GM21786 (cell line): ENCODE measurements around the gene CHORDC1.
"Not testable (repeated sequence)": the region's sequence is repeated elsewhere in the genome, so short reads cannot be mapped to it uniquely, and the experiment has no call there.

Experiments
- ATAC-seq: cut with Tn5 transposase; IDR thresholded peaks from one replicate; pipeline ENCODE4 v1.9.1; 2021; ENCODE audit not compliant: unreplicated experiment

The CHORDC1 gene

DNA sequence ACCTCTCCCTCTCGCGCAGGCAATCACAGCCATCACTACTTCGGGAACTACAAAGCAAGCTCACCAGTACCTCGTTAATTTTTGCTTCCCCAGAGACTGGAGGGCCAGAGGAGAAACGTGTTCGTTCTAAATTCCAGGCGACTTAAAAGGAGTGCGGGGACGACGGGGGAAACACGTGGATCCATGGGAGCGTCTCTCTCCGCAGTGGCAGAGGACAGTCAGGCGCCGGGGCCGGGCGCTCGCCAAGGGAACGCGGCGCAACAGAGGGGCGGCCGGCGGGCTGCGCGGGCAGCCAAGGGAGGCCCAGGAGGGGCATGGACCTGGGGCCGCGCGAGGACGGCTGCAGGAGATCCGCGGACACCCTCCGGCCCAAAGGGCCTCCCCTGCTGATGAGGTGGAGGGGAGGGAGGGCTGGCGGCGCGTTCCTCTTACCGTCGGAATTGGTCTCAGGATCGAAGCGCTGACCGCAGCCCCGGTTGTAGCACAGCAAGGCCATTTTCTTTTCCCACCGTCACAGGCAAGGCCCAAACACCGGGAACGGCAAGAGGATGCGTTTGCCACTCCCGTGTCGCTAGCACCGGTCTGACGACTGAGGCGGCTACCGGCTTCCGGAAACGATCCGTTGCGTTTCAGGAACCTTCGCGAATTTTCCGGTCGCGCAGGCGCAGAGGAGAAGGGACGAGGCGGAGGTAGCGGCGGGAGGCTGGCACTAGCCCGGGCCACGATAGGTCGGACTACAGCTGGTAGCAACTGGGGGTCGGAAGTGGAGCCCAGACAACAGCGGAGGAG, at the start of gene CHORDC1:
Gene CHORDC1, minus strand, starts transcription at position 591 of the 789 bp plus-strand sequence. Its CDS starts 95 bp downstream, at position 496.
- peak; percentile 88 for ATAC-seq

DNA sequence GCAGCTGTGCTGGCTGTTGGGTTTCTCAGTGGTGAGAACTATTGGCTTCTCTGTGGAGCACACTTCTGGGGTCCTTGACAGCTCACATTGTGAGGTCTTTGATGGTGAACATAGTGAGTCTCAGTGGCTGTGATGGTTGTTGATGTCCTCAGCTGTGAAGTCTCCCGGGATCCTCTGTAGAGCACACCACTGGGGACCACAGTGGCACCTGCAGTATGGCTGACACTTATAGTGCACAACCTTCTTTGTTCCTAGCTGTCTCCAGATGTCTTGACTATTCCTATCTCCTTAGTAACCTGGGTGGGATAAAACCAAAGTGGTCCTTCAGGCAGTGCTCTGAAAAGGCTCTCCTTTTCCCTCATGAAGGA, 34.3 kb upstream of the CHORDC1 start:
- no peak for ATAC-seq

DNA sequence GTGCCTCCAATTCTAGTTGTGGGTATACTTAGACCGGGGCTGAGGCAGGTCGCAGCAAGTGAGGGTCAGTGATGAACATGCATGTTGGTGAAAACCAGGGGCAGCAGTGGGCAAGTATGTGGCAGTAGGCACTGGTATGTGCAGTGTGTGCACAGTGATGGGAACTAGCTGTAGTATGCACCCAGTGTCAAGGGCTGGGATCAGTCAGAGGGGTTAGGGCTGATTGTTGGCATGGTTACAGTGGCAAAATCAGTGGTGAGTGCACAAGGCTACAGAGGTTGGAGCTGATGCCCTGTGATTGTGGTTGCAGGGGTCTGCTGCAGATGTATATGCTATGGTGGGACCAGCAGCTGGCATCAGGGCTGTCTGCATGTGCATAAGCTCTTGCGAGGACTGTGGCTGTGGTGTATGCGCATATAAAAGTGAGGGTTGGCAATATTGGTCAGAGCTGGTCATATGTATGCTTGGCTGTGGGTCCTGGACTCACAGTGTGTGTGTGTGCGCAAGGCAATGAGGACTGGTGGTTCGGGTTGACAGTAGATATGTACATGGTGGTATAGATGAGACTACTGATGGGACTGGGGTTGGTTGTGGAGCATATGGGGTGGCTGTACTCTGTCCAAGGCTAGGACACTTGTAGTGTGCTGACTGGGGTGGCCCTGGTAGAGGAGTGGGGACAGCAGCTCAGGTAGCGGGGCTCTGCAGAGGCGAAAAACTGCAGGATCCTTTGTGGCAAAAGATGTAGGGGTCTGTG, 33.7 kb upstream of the CHORDC1 start:
- no peak for ATAC-seq

DNA sequence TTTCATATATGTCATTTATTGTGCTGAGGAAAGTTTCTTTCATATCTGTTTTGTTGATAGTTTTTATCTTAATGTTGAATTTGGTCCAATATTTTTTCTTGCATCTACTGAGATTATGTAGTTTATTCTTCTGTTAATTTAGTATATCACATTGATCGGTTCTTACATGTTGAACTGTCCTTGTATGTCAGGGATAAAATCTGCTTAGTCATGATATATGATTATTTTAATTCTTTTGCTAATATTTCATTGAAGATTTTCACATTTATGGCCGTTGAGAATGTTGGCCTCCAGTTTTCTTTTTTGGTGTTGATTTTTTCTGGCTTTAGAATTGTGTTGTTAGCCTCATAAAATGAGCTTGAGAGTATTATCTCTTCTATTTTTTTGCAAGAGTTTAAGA, 31.2 kb upstream of the CHORDC1 start:
- ATAC-seq: no peak

DNA sequence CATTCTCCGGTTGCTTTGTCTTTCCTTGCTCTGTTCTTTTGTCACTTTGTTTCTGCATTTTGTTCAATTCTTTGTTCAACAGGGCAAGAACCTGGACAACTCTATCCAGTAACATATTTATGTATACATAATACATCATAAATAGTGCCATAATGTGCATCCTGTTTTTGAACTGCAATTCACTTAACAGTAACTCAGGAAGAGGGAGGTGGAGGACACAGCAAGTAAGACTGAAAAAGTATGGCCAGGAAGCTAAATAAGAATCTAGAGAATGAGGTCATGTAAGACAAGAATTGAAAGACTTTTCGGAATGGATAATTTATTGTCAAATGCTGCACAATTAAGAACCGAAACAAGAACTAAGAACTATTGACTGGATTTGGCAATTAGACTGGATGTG, 29.2 kb upstream of the CHORDC1 start:
- no peak for ATAC-seq

DNA sequence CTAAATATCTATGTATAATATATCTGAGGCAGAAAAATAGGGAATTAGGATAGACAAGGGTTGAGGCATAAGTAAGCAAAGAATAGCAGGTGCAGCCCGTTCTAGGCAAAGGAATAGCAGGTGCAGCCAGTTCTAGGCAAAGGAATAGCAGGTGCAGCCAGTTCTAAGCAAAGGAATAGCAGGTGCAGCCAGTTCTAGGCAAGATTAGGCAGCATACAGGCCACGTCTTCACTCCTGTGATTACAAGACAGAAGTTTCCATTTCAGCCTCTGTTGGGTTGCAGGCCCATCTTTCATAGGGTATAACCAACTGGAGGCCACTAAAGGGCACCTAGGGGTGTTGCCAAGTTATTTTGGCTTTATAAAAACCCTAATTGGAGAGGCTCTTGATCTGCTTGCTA, 28.8 kb upstream of the CHORDC1 start:
- ATAC-seq: no peak

DNA sequence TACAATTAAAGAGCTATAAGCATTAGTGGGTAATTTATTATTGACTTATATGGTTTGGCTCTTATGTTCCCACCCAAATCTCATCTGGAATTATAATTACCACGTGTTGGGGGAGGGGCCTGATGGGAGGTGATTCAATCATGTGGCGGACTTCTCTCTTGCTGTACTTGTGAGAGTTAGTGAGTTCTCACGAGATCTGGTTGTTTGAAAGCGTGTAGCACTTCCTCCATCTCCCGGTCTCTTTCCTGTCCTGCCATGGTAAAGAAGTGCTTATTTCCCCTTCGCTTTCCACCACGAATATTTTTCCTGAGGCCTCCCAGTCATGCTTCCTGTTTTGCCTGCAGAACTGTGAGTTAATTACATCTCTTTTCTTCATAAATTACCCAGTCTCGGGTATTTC, 28.1 kb upstream of the CHORDC1 start:
- ATAC-seq: no peak

DNA sequence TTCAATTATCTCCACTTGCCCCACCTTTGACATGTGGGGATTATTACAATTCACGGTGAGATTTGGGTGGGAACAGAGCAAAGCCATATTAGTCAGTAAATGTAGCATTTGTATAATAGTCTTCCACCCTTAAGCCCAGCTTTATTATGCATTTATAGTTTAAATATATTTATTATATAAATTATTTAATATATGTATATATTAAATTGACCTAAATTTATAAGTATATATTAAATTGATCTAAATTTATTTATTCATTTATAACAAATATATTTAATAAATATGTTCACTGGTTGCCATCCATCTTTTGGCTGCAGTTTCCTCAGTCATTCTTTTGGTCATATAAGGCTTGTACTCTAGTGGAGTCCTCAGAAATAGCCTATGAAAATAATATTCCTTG, 23.6 kb upstream of the CHORDC1 start:
- ATAC-seq: no peak

DNA sequence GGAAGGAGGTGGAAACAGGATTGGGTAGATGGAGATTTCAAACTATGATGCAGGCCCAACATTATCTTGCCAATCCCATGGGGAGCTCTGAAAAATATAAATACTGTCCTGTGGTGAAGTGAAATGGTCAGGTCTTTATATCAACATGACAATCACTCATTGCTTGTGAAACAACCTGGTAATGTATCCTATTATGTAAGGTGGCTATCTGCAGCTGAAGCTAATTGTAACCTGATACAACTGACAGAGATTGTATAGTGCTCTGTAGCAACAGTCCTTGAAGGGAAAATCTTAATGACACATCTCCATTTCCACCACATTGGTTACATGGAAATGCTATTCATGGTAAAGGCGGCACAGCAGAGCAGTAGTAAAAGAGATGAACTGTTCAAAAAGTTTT, 20.7 kb upstream of the CHORDC1 start:
- no peak for ATAC-seq

DNA sequence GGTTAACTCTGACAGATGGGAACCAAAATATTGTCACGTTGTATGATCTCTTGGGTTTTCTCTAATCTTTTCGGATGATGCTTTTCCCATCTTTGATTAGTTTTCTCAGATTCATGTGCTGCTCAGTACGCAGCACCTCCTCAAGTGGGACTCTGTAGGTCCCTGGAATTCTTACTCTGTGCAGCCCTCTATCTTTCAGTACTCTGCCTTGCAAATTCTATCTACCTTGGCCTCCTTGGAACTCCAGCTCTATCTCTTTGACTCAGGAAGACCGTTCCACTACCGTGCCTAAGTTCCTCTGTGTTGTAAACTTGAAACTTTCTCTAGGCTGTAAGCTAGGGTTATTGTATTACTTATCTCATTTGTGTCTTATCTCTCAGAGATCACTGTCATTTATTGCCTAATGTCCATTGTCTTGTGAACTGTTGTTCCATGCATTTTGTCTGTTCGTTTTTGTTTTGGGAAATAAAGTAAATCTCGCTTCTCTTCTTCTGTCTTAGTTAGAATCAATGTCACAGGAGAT, 20.1 kb upstream of the CHORDC1 start:
- ATAC-seq: no peak

DNA sequence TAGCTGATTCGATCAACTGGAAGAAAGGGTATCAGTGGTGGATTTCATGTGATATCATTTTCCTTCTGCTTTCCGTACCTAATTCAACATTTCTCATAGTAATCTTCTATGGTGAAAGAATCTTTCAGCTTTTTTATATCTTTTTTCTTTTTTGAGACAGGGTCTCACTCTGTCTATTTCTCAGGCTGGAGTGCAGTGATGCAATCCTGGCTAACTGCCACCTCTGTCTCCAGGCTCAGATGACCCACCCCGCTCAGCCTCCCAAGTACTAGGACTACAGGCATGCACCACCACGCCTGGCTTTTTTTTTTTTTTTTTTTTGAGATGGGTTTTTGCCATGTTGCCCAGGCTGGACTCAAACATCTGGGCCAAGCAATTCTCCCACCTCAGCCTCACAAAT, 18.6 kb upstream of the CHORDC1 start:
- no peak for ATAC-seq

DNA sequence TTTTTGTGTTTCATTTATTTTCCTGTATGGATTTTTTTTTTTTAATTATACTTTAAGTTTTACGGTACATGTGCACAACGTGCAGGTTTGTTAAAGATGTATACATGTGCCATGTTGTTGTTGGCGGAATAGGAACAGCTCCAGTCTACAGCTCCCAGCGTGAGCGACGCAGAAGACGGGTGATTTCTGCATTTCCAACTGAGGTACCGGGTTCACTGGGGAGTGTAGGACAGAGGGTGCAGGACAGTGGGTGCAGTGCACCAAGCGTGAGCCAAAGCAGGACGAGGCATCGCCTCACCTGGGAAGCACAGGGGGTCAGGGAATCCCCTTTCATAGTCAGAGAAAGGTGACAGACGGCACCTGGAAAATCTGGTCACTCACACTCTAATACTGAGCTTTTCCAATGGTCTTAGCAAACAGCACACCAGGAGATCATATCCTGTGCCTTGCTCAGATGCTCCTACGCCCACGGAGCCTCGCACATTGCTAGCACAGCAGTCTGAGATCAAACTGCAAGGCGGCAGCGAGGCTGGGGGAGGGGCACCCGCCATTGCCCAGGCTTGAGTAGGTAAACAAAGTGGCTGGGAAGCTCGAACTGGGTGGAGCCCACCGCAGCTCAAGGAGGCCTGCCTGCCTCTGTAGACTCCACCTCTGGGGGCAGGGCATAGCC, 17.3 kb upstream of the CHORDC1 start:
- ATAC-seq: not testable (repeated sequence)

DNA sequence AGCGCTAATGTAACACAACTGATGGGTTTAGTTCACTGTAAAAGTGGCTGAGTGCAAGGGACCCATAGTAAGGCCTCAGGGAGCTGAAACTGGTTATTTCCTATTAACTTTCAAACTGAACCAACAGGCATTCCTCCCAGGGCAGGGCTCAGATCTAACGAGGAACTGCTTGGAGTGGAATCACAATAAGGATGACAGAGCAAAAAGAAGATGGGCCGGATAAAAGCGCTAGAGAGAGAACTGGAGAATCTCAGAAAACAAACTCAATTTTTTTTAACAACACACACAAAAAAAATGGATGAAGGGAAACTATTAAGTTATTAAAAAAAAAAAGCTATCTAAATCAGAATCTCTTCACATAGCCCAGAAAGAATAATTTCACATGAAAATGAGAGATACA, 14.2 kb upstream of the CHORDC1 start:
- no peak for ATAC-seq

DNA sequence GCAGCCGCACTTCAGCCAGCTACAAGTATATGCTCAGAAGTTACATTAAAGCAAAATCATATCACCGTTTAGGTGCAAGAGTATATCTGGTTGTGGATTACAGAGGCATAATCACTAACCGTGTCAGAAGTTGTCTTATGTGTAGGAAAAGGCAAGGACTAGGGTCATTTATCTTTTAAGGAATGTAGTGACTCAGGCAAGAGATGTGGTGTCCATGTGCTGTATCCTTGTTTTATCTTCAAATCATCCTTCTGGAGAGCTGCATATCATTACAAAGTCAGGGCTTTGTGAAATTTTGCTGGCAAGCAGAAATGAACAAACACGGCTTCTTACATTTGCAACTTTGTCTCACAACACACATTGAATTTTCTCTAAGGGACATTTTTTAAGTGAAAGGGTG, 12.7 kb upstream of the CHORDC1 start:
- no peak for ATAC-seq

DNA sequence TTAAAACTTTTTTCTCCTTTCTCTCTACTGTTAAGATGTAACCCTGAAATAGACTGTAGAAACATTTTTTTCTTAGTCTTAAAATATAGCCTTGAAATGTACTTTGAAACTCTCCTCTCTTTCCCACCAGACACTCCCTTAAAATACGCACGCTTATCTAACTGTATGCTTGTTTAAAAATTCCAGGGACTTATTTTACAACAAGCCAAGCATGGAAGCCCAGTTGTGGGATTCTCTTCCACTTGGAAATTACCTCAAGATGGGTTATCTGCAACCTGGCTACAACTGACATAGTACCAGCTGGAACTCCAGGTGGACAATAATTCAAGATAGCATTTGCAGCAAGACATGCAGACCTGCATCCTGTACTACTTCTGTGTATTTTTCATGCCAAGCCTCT, 12.1 kb upstream of the CHORDC1 start:
- ATAC-seq: no peak

DNA sequence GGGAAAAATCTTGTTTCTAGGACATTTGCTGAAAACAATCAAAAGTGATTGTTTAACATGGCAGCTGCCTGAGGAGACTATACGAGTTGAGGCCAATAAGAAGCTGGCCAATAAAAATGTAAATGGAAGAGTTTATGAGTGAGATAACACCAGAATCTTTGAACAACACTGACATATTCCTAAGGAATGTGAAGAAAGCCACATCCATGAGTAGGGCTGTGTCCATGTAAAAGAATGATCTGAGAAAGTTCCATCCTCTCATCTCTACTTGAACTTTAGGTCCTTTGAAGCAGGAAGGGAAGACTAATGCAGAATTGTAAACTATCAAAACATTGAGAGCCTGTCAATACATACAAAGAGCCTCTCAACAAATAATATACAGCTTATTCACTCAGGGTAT, 6.9 kb upstream of the CHORDC1 start:
- no peak for ATAC-seq

DNA sequence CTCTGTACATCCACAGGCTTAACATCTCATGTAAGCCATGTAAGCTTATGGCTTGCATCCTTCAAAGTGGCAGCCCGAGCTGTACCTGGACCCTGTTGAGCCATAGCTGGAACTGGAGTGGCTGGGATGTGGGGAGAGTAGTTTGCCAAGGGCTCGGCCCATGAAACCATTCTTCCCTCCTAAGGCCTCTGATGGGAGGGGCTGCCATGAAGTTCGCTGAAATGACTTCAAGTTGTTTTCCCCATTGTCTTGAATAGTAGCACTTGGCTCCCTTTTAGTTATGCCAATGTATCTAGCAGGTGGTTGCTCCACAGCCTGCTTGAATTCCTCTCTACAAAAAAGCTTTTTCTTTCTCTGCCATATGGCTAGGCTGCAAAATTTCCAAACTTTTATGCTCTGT, 5.2 kb upstream of the CHORDC1 start:
- no peak for ATAC-seq

DNA sequence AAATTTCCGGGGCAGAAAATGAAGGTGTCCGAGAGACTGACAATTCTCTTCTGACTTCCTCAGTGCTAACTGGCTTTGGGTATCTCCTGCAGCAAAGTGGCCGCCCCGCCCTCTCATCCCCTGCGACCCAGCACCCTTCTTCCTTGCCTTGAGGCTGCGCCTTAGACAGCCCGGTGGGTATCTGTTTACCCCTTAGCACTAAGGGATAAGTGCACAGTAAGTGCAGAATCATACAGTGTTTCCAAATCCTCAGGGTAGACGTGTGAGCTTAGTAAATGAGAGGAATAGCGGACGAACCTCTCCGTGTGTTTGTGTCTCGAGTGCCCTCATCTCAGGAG, 368 bp upstream of the CHORDC1 start:
- peak; percentile 38 for ATAC-seq

DNA sequence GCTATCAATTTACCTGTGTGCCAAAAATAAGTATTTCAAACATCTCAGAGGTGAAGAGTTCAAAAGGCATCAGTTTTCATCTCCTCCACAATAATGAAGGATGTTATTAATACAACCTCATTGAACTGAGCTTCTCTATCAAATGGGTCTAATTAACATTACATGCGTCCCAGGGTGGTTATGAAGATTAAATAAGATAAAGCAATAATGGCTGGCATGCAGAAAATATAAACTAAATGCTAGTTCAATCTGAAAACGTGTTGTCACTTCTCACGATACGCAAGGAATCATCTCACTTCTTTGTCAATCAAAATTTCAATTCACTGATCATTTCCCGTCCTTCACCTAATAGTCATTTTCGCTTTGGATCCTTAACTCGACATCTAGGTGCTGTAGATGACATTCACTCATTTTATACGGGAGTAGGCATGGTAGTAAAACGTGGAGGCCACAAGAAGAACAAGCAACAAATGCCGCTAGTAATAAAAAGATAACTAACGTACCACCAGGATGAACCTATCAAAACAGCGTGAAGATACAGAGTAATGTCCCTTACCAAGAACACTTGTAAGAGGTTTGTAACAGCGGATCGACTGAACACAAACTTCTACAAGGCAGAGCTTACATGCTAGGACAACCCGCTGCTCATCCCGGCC, 918 bp downstream of the CHORDC1 start:
- peak; percentile 11 for ATAC-seq

DNA sequence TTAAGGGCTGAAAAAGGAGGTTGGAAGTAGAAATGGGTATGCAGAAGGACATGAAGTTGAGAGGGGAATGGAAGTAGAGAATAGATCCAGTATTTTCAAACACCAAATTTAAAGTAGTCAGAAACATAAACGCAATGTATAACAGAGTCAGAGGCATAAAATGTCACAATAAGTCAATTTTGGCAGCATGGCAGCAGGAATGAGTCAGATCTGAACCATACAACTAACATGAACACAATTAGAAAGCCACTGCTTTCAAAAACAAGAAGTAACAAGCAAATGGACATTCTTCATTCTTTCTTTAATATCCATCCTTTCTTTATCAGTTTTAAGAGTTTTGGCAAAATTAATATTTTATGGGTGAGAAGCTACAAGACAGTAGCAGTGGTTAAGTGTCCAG, 2.5 kb downstream of the CHORDC1 start:
- no peak for ATAC-seq

DNA sequence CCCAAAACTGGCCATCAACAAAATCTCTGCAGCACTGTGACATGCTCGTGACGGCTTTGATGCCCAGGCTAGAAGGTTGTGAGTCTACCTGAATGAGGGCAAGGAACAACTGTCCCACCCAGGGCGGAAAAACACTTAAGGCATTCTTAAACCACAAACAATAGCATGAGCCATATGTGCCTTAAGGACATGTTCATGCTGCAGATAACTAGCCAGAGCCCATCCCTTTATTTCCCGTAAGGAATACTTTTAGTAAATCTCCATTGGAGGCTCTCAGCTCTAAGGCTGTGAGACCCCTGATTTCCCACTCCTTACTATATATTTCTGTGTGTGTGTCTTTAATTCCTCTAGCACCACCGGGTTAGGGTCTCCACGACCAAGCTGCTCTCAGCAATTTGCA, 3.4 kb downstream of the CHORDC1 start:
- no peak for ATAC-seq
